NCI-H524 treated with DMSO at 0.1 percent for 48 hours (cell line): ENCODE measurements around the gene ATP1B3.
"Not testable (repeated sequence)": the region's sequence is repeated elsewhere in the genome, so short reads cannot be mapped to it uniquely, and the experiment has no call there.

ENCODE experiments used
- DNase-seq: peaks from one replicate; lab custom pipeline; 2025; lab: John Stamatoyannopoulos, UW

Gene ATP1B3

GRCh38 chr3:141876381-141876890 lies at the start of gene ATP1B3:
Gene ATP1B3 (plus strand): TSS chr3:141876643. CDS start chr3:141876802, 159 bp downstream.
- peak; percentile 60 for DNase-seq

GRCh38 chr3:141828487-141828886 lies 48.0 kb upstream of the ATP1B3 start:
- DNase-seq: no peak

- peak; percentile 88 for DNase-seq
These were observed 47.6 kb upstream of the ATP1B3 start for GRCh38 chr3:141828890-141829289.

DNA sequence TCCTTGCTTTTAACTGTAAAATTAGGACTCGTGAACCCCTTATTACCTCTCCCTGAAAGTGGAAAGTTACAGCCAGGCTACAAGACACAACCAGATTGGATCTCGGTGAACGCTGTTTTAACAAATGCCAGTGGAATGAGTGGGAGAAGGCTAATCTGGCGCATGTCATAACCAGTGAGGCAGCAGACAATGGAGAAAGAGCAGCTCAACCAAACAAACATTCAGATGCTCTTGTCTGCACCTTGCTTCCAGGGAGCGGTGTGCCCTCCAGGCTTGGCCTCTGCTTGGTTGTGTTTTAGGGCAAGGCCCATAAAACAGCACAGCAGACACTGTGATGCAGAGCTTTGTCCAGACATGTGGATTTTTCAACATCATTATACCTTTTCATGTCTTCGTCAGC lies 45.9 kb upstream of the ATP1B3 start:
- no peak for DNase-seq

- no peak for DNase-seq
These were observed 42.2 kb upstream of the ATP1B3 start for GRCh38 chr3:141834292-141834691.

- DNase-seq: no peak
These were observed 40.8 kb upstream of the ATP1B3 start for GRCh38 chr3:141835557-141836229.

DNA sequence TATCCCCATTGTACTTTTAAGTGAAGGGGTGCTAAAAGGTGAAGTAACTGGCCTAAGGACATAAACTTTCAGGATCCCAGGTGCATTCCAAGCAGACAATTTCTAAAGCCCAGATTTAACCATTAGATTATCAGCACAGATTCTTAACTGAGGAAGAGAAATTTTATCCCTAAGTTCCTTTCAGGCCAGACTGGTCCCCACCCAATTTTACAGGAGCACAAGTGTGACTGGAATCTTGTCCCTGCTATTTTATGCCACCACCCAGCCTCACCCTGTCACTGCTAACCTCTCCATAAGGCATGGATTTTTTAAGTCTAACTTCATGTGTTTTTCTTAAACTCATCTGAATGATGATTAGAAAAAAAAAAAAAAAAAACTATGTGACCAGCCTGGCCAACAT lies 37.1 kb upstream of the ATP1B3 start:
- DNase-seq: no peak

GRCh38 chr3:141840737-141841544 lies 35.5 kb upstream of the ATP1B3 start:
- DNase-seq: no peak

- DNase-seq: no peak
These were observed 32.3 kb upstream of the ATP1B3 start for GRCh38 chr3:141844108-141844507.

DNA sequence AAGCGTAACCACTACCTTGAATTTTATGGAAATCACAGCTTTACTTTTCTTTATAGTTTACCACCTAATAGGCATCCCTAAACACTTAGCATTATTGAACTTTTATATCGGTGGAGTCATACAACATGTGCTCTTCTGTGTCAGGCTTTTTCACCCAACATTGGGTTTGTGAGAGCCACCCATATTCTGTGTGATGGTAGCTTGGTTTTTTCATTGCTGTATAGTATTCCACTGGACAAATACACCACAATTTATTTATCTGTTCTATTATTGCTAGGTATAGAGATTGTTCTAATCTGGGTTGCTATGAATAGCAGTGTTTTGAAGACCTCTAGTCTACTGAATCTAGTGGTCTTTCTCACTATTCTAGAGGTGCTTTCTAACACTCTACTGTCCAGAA lies 31.6 kb upstream of the ATP1B3 start:
- DNase-seq: no peak

DNA sequence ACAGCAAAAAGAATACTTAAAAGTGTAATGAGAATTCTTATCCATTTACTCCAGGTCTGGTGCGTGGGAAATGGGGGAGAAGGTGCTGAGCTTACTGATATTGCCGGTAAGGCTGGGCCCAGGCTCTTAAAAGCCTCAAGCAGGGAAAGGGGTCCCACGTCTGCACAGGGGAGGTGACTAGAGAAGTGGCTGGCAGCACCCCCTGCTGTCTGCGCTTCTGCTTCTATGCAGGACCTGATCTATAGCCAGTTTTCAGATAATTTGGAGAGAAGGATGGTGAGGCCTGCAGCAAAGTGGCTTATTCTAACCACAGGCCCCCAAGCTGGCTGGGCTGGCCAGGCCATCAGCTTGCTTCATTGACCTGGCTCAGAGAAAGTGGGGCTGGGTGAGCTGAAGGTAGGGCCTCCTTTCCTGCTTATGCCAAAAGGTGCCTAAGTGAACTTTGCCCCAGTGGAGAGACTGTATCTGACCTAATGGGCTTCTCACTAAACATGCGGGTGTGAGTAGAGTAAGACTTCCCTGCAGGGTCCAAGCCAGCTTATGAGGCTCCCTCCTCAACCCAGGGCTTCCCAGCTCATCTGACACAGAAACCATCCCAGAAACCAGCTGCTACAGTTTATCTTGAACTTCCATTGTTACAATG lies 30.9 kb upstream of the ATP1B3 start:
- no peak for DNase-seq

DNA sequence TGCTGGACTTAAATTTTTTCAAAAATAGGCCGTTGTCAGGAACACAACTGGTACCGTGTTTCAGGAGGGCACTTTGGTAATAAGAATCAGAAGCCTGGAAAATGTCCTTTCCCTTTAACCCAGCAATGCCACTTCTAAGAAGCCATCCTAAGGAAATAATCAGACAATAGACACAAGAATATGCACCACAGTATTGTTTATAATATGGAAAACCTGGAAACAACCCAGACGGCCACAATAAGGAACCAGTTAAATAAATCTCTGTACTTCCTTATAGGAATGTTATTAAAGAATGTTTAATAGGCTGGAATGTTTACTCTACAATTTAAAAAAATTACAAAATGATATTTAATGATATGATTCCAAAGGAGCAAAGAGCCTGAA lies 30.4 kb upstream of the ATP1B3 start:
- DNase-seq: no peak

DNA sequence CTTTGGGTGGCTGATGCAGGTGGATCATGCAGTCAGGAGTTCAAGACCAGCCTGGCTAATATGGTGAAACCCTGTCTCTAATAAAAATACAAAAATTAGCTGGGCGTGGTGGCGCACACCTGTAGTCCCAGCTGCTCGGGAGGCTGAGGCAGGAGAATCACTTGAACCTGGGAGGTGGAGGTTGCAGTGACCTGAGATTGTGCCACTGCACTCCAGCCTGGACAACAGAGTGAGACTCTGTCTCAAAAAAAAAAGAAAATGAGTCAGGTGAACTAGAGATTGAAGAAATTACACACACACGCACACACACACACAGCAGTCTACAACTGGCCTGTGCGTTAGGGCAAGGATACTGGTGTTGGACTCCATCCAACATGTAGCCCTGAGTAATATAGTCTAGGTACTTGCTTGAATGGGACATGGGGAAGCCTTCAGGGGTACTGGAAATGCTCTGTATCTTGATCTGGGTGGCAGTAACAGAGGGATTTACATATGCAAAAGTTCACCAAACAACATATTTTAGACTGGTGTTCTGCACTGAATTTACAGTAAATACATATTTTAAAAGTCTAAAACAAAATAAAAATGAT lies 28.2 kb upstream of the ATP1B3 start:
- DNase-seq: not testable (repeated sequence)

DNA sequence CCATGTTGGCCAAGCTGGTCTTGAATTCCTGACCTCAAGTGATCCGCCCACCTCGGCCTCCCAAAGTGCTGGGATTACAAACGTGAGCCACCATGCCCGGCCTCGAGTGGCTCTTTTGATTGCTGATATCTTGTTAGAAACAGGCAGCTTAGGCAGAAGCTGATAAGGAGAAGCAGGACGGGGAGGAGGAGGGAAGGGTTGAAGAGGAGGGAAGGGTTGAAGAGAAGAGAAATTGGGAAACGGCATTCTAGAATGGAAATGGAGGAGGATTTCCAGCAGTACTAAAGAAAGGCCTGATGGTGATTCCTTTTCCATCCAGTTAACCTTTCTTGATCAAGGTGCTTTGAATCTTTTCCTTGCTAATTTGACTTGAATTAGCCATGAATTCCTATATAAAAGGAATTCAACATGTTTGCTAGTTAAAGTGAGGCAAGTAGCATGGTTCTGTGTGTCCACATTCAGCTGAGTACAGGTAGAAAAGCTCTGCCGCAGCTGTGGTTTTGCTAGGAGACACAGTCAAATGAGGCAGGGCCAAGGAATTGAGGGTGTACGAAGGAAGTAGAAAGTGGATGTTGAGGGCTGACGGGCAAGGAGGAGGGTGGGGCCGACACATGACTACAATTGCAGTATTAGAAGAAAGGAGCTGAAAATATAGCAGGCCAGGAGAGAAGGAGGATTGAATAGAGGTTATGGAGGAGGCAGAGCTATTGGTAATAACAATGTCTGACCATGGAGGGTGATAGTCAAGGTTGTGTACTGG lies 27.2 kb upstream of the ATP1B3 start:
- DNase-seq: no peak

DNA sequence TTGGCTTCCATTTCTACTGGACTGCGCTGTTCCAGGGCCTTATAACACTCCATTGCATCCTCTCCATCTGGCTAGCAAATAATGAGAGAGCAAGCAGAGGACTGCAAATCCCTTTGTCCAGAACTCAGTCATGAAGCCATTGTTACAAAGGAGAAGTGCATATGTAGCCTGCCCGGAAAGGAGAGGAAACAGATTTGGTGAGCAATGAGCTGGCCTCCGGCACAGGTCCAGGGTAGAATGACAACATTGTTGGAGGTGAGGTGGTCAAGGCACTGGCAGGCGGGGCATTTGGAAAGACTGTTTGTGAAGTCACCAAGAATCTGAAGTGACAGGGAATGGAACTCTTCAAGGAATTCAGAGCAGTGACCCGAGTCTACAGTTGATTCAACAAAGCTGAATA lies 25.0 kb upstream of the ATP1B3 start:
- DNase-seq: no peak

GRCh38 chr3:141853081-141853601 lies 23.3 kb upstream of the ATP1B3 start:
- no peak for DNase-seq

GRCh38 chr3:141853629-141854168 lies 22.7 kb upstream of the ATP1B3 start:
- no peak for DNase-seq

GRCh38 chr3:141854599-141854998 lies 21.8 kb upstream of the ATP1B3 start:
- DNase-seq: no peak

DNA sequence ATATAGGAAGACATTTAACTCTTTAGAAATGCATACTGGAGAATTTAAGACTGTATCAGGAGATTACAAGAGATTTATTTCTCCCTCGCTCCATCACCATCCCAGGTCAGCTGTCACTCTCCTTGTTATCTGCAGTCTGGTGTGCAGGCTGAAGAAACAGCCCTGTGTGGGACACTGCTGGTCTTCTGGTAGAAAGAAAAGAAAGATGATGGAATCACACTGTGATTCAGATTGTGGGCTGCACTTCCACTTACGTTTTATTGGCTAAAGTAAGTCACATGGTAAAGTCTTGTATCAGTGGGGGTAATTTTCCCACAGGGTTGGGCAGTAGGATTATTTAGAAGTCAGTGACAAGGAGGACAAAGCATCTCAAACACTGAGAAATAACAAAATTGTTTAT lies 18.1 kb upstream of the ATP1B3 start:
- no peak for DNase-seq

DNA sequence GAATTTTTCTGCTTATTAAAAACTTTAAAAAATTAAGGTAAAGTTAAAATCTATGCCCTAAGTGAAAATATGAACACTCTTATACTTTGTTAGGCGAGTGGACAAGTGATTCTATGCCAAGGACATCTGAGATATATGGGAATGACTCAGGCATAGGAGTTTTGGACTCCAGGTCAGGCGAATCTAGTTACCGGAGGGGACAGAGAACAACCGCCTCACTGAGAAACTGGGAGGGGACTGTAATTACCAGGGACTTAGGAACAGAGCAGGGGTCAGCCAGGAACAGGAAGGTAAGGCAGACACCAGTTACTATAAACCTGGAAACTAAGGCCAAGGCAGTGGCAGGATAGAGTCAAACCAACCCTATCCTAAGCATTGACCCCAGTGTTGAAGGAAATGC lies 16.8 kb upstream of the ATP1B3 start:
- no peak for DNase-seq

DNA sequence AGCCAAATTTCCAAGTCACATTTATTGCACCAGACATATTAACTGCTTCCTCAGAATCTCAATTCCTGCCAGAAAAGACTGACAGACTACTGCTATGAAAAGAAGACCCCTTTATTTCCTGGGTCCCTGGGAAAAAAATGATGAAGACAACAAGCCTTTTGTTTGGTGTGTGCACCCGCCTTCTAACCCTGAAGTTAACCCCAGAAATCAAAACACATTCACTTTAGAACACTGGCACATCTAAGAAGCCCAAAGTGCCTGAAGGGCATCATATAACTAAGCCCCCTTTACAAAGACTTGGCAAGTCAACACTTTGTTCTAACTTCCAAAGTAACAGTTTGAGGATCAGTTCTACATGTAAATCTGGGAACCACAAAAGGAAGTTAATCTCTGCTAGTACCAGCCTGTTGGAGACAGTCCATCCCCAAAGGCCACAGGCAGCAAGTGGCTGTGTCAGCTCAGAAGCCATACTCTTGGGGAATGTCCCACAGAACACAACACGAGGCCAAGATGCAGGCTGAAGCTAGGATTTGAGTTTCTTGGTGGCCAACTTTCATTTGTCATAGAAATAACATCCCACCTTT lies 16.3 kb upstream of the ATP1B3 start:
- no peak for DNase-seq
